Measurements from ENCODE around the gene GSTA3.

DNA sequence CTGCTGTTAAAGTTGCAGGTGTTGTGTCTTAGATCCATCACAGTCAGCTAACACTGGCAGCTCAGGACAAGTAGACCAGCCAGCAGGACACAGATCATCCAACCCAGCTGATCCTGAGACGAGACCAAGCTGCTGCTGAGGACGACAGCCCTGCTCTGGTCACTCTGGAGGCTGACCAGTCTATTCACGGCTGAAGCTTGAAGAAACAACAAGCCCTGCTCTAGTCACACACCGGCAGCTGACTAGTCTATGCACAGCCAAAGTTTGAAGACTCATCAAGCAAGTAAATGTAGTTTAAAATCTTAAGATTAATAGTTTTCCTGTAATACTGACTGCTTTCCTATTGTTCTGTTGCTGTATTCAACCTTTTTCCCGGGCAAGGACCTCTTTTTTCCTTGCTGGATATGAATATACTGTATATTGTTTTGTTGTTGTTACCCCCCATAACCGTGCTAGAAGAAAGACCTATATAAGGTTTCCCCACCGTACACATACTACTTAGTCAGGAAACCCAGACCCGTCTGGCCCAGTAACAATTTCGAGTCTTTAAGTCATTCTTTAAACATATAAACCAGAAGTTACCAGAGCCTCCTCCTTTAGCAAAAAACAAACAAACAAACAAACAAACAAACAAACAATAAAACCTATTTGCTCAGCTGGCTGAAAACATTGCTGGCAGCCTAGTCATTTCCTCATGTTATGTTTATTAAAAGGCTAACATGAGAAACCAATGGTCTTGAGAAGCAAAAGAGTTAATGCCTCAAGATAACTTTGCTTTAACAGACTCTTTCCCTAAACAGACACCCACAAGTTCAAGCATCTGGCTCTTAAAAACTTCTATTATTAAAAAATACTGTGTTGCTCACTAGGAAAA, 16.7 kb upstream of the GSTA3 start:
- no peak for TF ChIP-seq POLR2AphosphoS5 (IDR thresholded peaks at IDR 0.05; ENCODE audit: low read depth, low read length)
- no peak for TF ChIP-seq SIN3A (IDR thresholded peaks at IDR 0.05; ENCODE audit: borderline replicate concordance, insufficient read depth, low read length)
- no peak for TF ChIP-seq TAF1 (IDR thresholded peaks at IDR 0.05; ENCODE audit: borderline replicate concordance, insufficient read depth, low read length)

Data from PFSK-1 (cell line).